CD14-positive monocyte (primary cell): ENCODE data around the gene MAVS. TPM values are rescaled to one million over a fixed set of nuclear protein-coding genes. Genes with fewer than 3 reads are reported as not detected.
"Not testable (repeated sequence)": the region's sequence is repeated elsewhere in the genome, so short reads cannot be mapped to it uniquely, and the experiment has no call there.

Source experiments
- DNase-seq, 3 donors: peaks; one replicate each; pipeline ENCODE4 v3.0.0-alpha.2; 2011 to 2022
- H2AFZ ChIP-seq: 2 replicates; pipeline ENCODE4 v1.6.0; 2012; ENCODE audit warnings: mild to moderate bottlenecking, low read depth, low read length, inconsistent platforms; ENCODE audit not compliant: insufficient read depth, poor library complexity, severe bottlenecking
- H3K27ac ChIP-seq, 2 donors: 1 replicate in 1 of 2; 2 replicates in 1 of 2; pipeline ENCODE4 v1.5.1; 2012 to 2013; ENCODE audit warnings: low read length in 2 of 2, control low read depth in 1 of 2, inconsistent platforms in 1 of 2, low read depth in 1 of 2, mild to moderate bottlenecking in 1 of 2
- H3K27me3 ChIP-seq, 2 donors: one replicate each; pipeline versions ENCODE4 v1.6.0 to v1.6.1; 2011 to 2013; ENCODE audit warnings: low read length in 2 of 2; ENCODE audit not compliant: control insufficient read depth in 2 of 2, insufficient read depth in 2 of 2
- H3K36me3 ChIP-seq, 2 donors: replicated peaks in 1 of 2; 1 replicate in 1 of 2; 2 replicates in 1 of 2; pipeline versions ENCODE4 v1.5.1 to v1.6.1; 2012 to 2013; ENCODE audit warnings: low read length in 2 of 2, control low read depth in 1 of 2, inconsistent platforms in 1 of 2, mild to moderate bottlenecking in 1 of 2; ENCODE audit not compliant: insufficient read depth in 2 of 2, control insufficient read depth in 1 of 2
- H3K4me1 ChIP-seq, 2 donors: 1 replicate in 1 of 2; 2 replicates in 1 of 2; pipeline versions ENCODE4 v1.5.1 to v1.6.1; 2012 to 2013; ENCODE audit warnings: low read length in 2 of 2, control low read depth in 1 of 2, inconsistent platforms in 1 of 2, mild to moderate bottlenecking in 1 of 2, moderate library complexity in 1 of 2; ENCODE audit not compliant: insufficient read depth in 2 of 2, control insufficient read depth in 1 of 2
- H3K4me2 ChIP-seq: replicated peaks from 2 replicates; pipeline ENCODE3; 2012; ENCODE audit warnings: low read length, moderate library complexity, mild to moderate bottlenecking; ENCODE audit not compliant: poor library complexity, severe bottlenecking; ENCODE audit errors: extremely low read depth
- H3K4me3 ChIP-seq, 3 experiments: fragments of 200-600 bp in 1 of 3; sonication (generic) in 1 of 3; replicated peaks in 1 of 3; 1 replicate in 2 of 3; 2 replicates in 1 of 3; pipeline ENCODE4 v1.5.1; 2011 to 2013; ENCODE audit warnings: low read length in 3 of 3, mild to moderate bottlenecking in 3 of 3, control low read depth in 2 of 3, low read depth in 2 of 3, inconsistent platforms in 1 of 3, moderate library complexity in 1 of 3
- H3K79me2 ChIP-seq: 2 replicates; pipeline ENCODE4 v1.6.0; 2012; ENCODE audit warnings: mild to moderate bottlenecking, control low read depth, inconsistent platforms, low read length, moderate library complexity; ENCODE audit not compliant: insufficient read depth
- H3K9ac ChIP-seq: 2 replicates; pipeline ENCODE4 v1.6.0; 2017; ENCODE audit warnings: low read length, mild to moderate bottlenecking; ENCODE audit not compliant: insufficient read depth, poor library complexity, severe bottlenecking
- H3K9me3 ChIP-seq, 2 donors: replicated peaks in 1 of 2; 1 replicate in 1 of 2; 2 replicates in 1 of 2; pipeline versions ENCODE4 v1.5.1 to v1.6.1; 2012 to 2013; ENCODE audit warnings: low read length in 2 of 2, control low read depth in 1 of 2; ENCODE audit not compliant: control insufficient read depth in 1 of 2, insufficient read depth in 1 of 2
- H4K20me1 ChIP-seq: 2 replicates; pipeline ENCODE4 v1.6.0; 2012; ENCODE audit warnings: mild to moderate bottlenecking, low read length, control low read depth, moderate library complexity; ENCODE audit not compliant: insufficient read depth
- H3K27ac Mint-ChIP-seq, 7 donors: one replicate each; pipeline ENCODE4 v1.8.0; 2020; ENCODE audit warnings: mild to moderate bottlenecking in 7 of 7, mixed read lengths in 7 of 7, moderate library complexity in 6 of 7, inconsistent platforms in 2 of 7
- H3K27me3 Mint-ChIP-seq, 3 donors: one replicate each; pipeline ENCODE4 v1.8.0; 2021 to 2022; ENCODE audit warnings: low read depth in 3 of 3, mild to moderate bottlenecking in 3 of 3, mixed read lengths in 3 of 3, moderate library complexity in 3 of 3, inconsistent platforms in 1 of 3
- H3K36me3 Mint-ChIP-seq, 2 donors: one replicate each; pipeline ENCODE4 v1.8.0; 2020; ENCODE audit warnings: mixed read lengths in 2 of 2, inconsistent platforms in 1 of 2, mild to moderate bottlenecking in 1 of 2
- H3K4me1 Mint-ChIP-seq: one replicate; pipeline ENCODE4 v1.8.0; 2020; ENCODE audit warnings: mild to moderate bottlenecking, mixed read lengths
- H3K4me3 Mint-ChIP-seq, 2 donors: one replicate each; pipeline ENCODE4 v1.8.0; 2020; ENCODE audit warnings: mild to moderate bottlenecking in 2 of 2, mixed read lengths in 2 of 2, moderate library complexity in 1 of 2
- H3K9me3 Mint-ChIP-seq, 7 donors: one replicate each; pipeline ENCODE4 v1.8.0; 2020 to 2022; ENCODE audit warnings: mixed read lengths in 7 of 7, mild to moderate bottlenecking in 6 of 7, moderate library complexity in 6 of 7, inconsistent platforms in 2 of 7
- CTCF ChIP-seq: fragments of 200-600 bp; IDR thresholded peaks from one replicate; pipeline ENCODE4 v1.8.0; 2022; ENCODE audit warnings: antibody characterized with exemption, mild to moderate bottlenecking
- WGBS: methylation state at CpG from one replicate; pipeline ENCODE4 v1.1.5; 2013; ENCODE audit warnings: missing lambda C conversion rate; ENCODE audit not compliant: insufficient coverage; 5-methylcytosine and 5-hydroxymethylcytosine counted together
- intact Hi-C, 2 donors: fragments of 100-400 bp; cut with micrococcal nuclease; formaldehyde crosslinking; loops; one replicate each; pipeline versions ENCODE4 v1.15.0 to v1.15.1; 2023
- polyA plus RNA-seq, 3 donors: library from polyadenylated mRNA; depleted of rRNA in 1 of 3; unstranded in 2 of 3; stranded (reverse) in 1 of 3; fragments of 300-500 nt in 2 of 3; fragments of >200 nt in 1 of 3; fragmentation: Illumina TruSeq in 2 of 3; gene quantifications; 1 replicate in 2 of 3; 2 replicates in 1 of 3; pipeline ENCODE4 v1.2.3, GENCODE V29; 2012 to 2021

MAVS gene
- polyA plus RNA-seq, 3 donors, result 1.8 to 16.6 (median 3.2) TPM

GRCh38 chr20:3836132-3836531 is 10.5 kb upstream of the MAVS start:
- Histone ChIP-seq H3K4me1 (peaks cover 16 to 19% of the 10 kb centered on the region in 2 donors), H3K9me3 (no peaks in the 10 kb centered on the region), H4K20me1 (no peaks in the 10 kb centered on the region), H3K9ac (no peak overlapping the region), H3K4me2 (no peak overlapping the region), H3K27ac (no peak overlapping the region), H3K36me3 (no peaks in the 10 kb centered on the region), H3K27me3 (no peaks in the 10 kb centered on the region), H3K4me3 (no peak overlapping the region), H3K79me2 (no peaks in the 10 kb centered on the region), H2AFZ (no peak overlapping the region)
- no peaks in the 10 kb centered on the region for H3K27me3 Mint-ChIP-seq
- H3K4me1 Mint-ChIP-seq, result peaks cover 22% of the 10 kb centered on the region
- H3K9me3 Mint-ChIP-seq, result peaks cover 0 to 2% (median 0%) of the 10 kb centered on the region in 7 donors
- 100% methylated on average over 1 of the region's 4 CpGs for WGBS
- peaks cover 2 to 3% of the 10 kb centered on the region in 2 donors for H3K36me3 Mint-ChIP-seq
- no peak for TF ChIP-seq CTCF
- DNase-seq, result no peak
- intact Hi-C loops, result no loop called here
- H3K4me3 Mint-ChIP-seq, result no peak overlapping the region
- H3K27ac Mint-ChIP-seq, result no peak overlapping the region

- Histone ChIP-seq H3K9ac (no peak overlapping the region), H3K4me2 (peak overlapping the region; percentile 74), H3K4me3 (peak overlapping the region in 1 of 3 experiments; percentile 60), H3K9me3 (no peaks in the 10 kb centered on the region), H3K79me2 (no peaks in the 10 kb centered on the region), H3K27me3 (no peaks in the 10 kb centered on the region), H3K36me3 (no peaks in the 10 kb centered on the region), H3K27ac (peak overlapping the region in 1 of 2 donors; percentile 79), H4K20me1 (no peaks in the 10 kb centered on the region), H3K4me1 (peaks cover 16 to 19% of the 10 kb centered on the region in 2 donors), H2AFZ (peak overlapping the region; percentile 79)
- DNase-seq, result no peak
- H3K27ac Mint-ChIP-seq, result peak overlapping the region in 6 of 7 donors; percentile 80 to 90 (median 86)
- H3K27me3 Mint-ChIP-seq, result no peaks in the 10 kb centered on the region
- peaks cover 2 to 3% of the 10 kb centered on the region in 2 donors for H3K36me3 Mint-ChIP-seq
- H3K9me3 Mint-ChIP-seq, result peaks cover 0 to 2% (median 0%) of the 10 kb centered on the region in 7 donors
- H3K4me1 Mint-ChIP-seq, result peaks cover 22% of the 10 kb centered on the region
- WGBS, result 0% methylated on average over 1 of the region's 3 CpGs
- intact Hi-C loops, result no loop called here
- peak overlapping the region in 1 of 2 donors; percentile 89 for H3K4me3 Mint-ChIP-seq
- no peak for TF ChIP-seq CTCF
Measured at GRCh38 chr20:3839328-3839727, 7.3 kb upstream of the MAVS start.

GRCh38 chr20:3840201-3840600 is 6.4 kb upstream of the MAVS start:
- not testable (repeated sequence) for H3K27ac ChIP-seq

More at GRCh38 chr20:3840201-3840600, 6.4 kb upstream of the MAVS start:
- H3K9me3 ChIP-seq, H3K36me3 ChIP-seq, H3K79me2 ChIP-seq, H3K27me3 Mint-ChIP-seq, H3K27ac Mint-ChIP-seq, H3K36me3 Mint-ChIP-seq, H3K4me2 ChIP-seq, H3K4me3 Mint-ChIP-seq, H2AFZ ChIP-seq, H3K27me3 ChIP-seq, H3K9me3 Mint-ChIP-seq, H4K20me1 ChIP-seq, DNase-seq, H3K4me3 ChIP-seq, H3K9ac ChIP-seq: not testable (repeated sequence)
- 100% methylated on average over 1 of the region's 7 CpGs for WGBS
- intact Hi-C loops, result loop anchor here in 1 of 2 donors (10.0 kb wide), 1 partner anchor 55 kb away; the partner anchor contains the start of genes CENPB and SPEF1
- peaks cover 20% of the 10 kb centered on the region for H3K4me1 Mint-ChIP-seq
- peaks cover 16 to 19% of the 10 kb centered on the region in 2 donors for H3K4me1 ChIP-seq
